ENCODE measurements around the gene MYRIP. TPM values are rescaled to one million over a fixed set of nuclear protein-coding genes. Genes with fewer than 3 reads are reported as not detected.

MYRIP gene
- total RNA-seq, 1 experiment from 2014 or later, result 0.59 TPM

GRCh38 chr3:40086890-40087883 is 277.8 kb downstream of the MYRIP start:
- Histone ChIP-seq H3K4me1 (peaks cover 26% of the 10 kb centered on the region), H3K9me3 (no peaks in the 10 kb centered on the region), H3K36me3 (ENCODE audit: control insufficient read depth, insufficient read depth, low read length) (no peaks in the 10 kb centered on the region), H3K4me3 (ENCODE audit: low read depth, low read length) (no peak overlapping the region), H3K27me3 (replicated peaks; ENCODE audit: control insufficient read depth, insufficient read depth, low read length) (no peaks in the 10 kb centered on the region)
- no peaks in the 10 kb centered on the region for H3K27me3 Mint-ChIP-seq (ENCODE audit: insufficient read depth, unreplicated experiment)
- no TSS peak for BruUV-seq (replicated peaks)
- peak overlapping the region; percentile 13 for H3K4me3 Mint-ChIP-seq (ENCODE audit: unreplicated experiment)
- peak overlapping the region; percentile 87 for H3K27ac Mint-ChIP-seq (ENCODE audit: unreplicated experiment)
- no peaks in the 10 kb centered on the region for H3K36me3 Mint-ChIP-seq (ENCODE audit: insufficient read depth, unreplicated experiment)
- peaks cover 31% of the 10 kb centered on the region for H3K4me1 Mint-ChIP-seq (ENCODE audit: low read depth, unreplicated experiment)
- ChIA-PET POLR2A (no interaction called here), CTCF (interaction anchor here (0.8 kb wide), 1 partner anchor 91 kb away, joined by 3 read pairs; no protein-coding TSS in a partner anchor)
- DNase-seq, result peak; percentile 62 to 65
- intact Hi-C loops (cut with micrococcal nuclease; ENCODE audit: unreplicated experiment), result loop anchor here (1.0 to 5.0 kb wide), 2 partner anchors 8 to 105 kb away; no protein-coding TSS in a partner anchor
- H3K9me3 Mint-ChIP-seq (ENCODE audit: unreplicated experiment), result no peaks in the 10 kb centered on the region
- no peak for TF ChIP-seq CTCF (IDR thresholded peaks at IDR 0.05; ENCODE audit: insufficient read depth in 1 of 2, low read depth in 1 of 2, low read length in 1 of 2, severe bottlenecking in 1 of 2, unreplicated experiment in 1 of 2)

GRCh38 chr3:40088527-40089170 is 279.2 kb downstream of the MYRIP start:
- Mint-ChIP-seq H3K36me3 (ENCODE audit: insufficient read depth, unreplicated experiment) (no peaks in the 10 kb centered on the region), H3K27me3 (ENCODE audit: insufficient read depth, unreplicated experiment) (no peaks in the 10 kb centered on the region), H3K4me1 (ENCODE audit: low read depth, unreplicated experiment) (peaks cover 31% of the 10 kb centered on the region), H3K27ac (ENCODE audit: unreplicated experiment) (peak overlapping the region; percentile 65), H3K4me3 (ENCODE audit: unreplicated experiment) (no peak overlapping the region), H3K9me3 (ENCODE audit: unreplicated experiment) (no peaks in the 10 kb centered on the region)
- CTCF ChIA-PET, result no interaction called here
- Histone ChIP-seq H3K36me3 (ENCODE audit: control insufficient read depth, insufficient read depth, low read length) (no peaks in the 10 kb centered on the region), H3K4me3 (ENCODE audit: low read depth, low read length) (no peak overlapping the region), H3K27me3 (replicated peaks; ENCODE audit: control insufficient read depth, insufficient read depth, low read length) (no peaks in the 10 kb centered on the region), H3K9me3 (no peaks in the 10 kb centered on the region), H3K4me1 (peaks cover 26% of the 10 kb centered on the region)
- BruUV-seq (replicated peaks), result no TSS peak
- no peak for DNase-seq
- intact Hi-C loops (cut with micrococcal nuclease; ENCODE audit: unreplicated experiment), result loop anchor here (5.0 kb wide), 1 partner anchor 106 kb away; no protein-coding TSS in a partner anchor
- POLR2A ChIA-PET, result no interaction called here
- no peak for TF ChIP-seq CTCF (IDR thresholded peaks at IDR 0.05; ENCODE audit: insufficient read depth in 1 of 2, low read depth in 1 of 2, low read length in 1 of 2, severe bottlenecking in 1 of 2, unreplicated experiment in 1 of 2)

- H3K4me1 Mint-ChIP-seq (ENCODE audit: low read depth, unreplicated experiment), result peaks cover 6% of the 10 kb centered on the region
- Histone ChIP-seq H3K27me3 (replicated peaks; ENCODE audit: control insufficient read depth, insufficient read depth, low read length) (no peaks in the 10 kb centered on the region), H3K36me3 (ENCODE audit: control insufficient read depth, insufficient read depth, low read length) (no peaks in the 10 kb centered on the region), H3K4me1 (no peaks in the 10 kb centered on the region), H3K9me3 (no peaks in the 10 kb centered on the region), H3K4me3 (ENCODE audit: low read depth, low read length) (no peak overlapping the region)
- no peaks in the 10 kb centered on the region for H3K36me3 Mint-ChIP-seq (ENCODE audit: insufficient read depth, unreplicated experiment)
- peaks cover 5% of the 10 kb centered on the region for H3K27me3 Mint-ChIP-seq (ENCODE audit: insufficient read depth, unreplicated experiment)
- H3K4me3 Mint-ChIP-seq (ENCODE audit: unreplicated experiment), result no peak overlapping the region
- H3K27ac Mint-ChIP-seq (ENCODE audit: unreplicated experiment), result no peak overlapping the region
- intact Hi-C loops (cut with micrococcal nuclease; ENCODE audit: unreplicated experiment), result no loop called here
- H3K9me3 Mint-ChIP-seq (ENCODE audit: unreplicated experiment), result no peaks in the 10 kb centered on the region
- no peak for TF ChIP-seq CTCF (IDR thresholded peaks at IDR 0.05; ENCODE audit: insufficient read depth in 1 of 2, low read depth in 1 of 2, low read length in 1 of 2, severe bottlenecking in 1 of 2, unreplicated experiment in 1 of 2)
- DNase-seq, result no peak
- BruUV-seq (replicated peaks), result no TSS peak
- ChIA-PET CTCF (no interaction called here), POLR2A (no interaction called here)
Measured at GRCh38 chr3:40096661-40097111, 287.3 kb downstream of the MYRIP start.
